GM19372 (cell line): Measurements from ENCODE around the gene DOCK10.

Experiments used
- ATAC-seq: cut with Tn5 transposase; IDR thresholded peaks from one replicate; pipeline ENCODE4 v1.9.1; 2021; ENCODE audit warnings: mild to moderate bottlenecking, low read depth, moderate library complexity; ENCODE audit not compliant: unreplicated experiment

The DOCK10 gene

GRCh38 chr2:225017098-225017685 is 25.1 kb downstream of the DOCK10 start:
- ATAC-seq: no peak

GRCh38 chr2:225013425-225014365 is 28.6 kb downstream of the DOCK10 start:
- no peak for ATAC-seq

DNA sequence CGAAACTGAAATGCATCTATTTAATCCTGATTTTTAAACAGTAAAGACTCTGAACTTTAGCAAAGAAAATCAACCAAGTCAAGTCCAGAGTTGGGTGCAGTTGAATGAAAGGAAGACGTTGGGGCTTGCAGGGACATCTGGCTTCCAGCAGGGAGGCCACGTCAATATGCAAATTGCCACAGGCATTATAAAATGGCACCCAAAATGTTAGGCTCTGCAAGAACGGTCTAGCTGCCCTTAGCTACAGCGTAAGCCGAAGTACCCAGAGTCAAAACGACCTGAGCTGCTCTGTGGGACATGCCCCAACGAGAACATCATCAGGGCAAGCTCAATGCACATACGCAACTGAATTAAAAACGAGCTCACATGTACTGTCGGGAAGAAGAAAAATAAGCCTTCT is 30.7 kb downstream of the DOCK10 start:
- no peak for ATAC-seq

DNA sequence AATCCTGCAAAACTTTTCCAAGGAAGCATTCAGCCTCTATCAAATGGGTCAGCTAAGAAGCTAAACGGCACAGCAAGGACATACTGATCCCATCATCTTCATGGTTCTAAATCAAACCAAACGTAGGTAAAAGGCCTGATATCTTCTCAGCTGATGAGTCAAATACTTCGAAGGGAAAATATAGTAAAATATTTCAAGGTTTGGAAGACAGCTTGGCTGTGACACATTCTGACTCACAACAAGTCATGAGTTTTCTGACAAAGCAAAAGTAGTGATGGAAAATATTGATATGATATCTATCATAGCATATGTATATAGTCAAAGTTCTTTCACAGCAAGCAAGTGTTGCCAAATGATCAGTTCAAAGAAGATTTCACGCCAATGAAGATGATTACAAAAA is 31.5 kb downstream of the DOCK10 start:
- no peak for ATAC-seq

DNA sequence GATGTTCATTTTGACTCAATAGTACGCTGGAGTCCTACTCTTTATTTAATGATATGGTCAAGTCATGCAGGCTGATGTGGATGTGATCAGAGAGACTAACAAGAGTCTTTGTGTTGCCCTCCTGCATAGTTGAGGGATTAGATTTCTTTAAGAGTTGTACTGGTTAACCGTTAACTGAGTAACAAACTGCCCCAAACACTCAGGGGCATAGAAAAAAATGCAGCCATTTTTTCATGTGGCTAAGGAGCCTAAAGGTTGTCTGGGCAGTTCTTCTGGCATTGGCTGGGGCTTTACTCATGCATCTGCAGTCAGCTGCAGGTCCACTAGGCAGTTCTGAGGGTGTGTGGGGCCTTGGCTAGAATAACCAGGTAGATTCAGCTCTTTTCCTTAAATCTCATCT is 32.5 kb downstream of the DOCK10 start:
- no peak for ATAC-seq

- ATAC-seq: no peak
These were observed 33.3 kb downstream of the DOCK10 start for GRCh38 chr2:225008935-225009334.

GRCh38 chr2:225008179-225008856 is 34.0 kb downstream of the DOCK10 start:
- ATAC-seq: peak; percentile 53

GRCh38 chr2:225006730-225007129 is 35.5 kb downstream of the DOCK10 start:
- ATAC-seq: no peak

DNA sequence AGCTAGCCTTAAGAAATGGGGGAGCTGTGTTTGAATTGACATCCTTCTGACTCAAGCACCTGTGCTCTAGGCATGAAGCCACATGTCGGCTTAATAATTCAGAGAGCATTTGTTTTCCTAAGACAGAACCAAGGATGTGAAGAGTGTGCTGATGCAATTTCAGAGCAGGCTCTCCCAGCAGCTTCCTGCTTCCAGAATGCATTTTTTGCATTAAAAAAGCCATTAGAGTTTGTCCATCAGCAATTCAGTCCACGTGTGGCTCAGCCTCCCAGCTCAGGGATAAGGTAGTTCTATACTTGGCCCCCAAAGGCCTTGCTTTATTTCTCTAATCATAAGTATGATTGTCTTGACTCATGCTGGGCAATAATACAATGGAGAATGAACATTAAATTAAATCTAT is 37.7 kb downstream of the DOCK10 start:
- no peak for ATAC-seq

- peak; percentile 77 for ATAC-seq
These were observed 39.6 kb downstream of the DOCK10 start for GRCh38 chr2:225002656-225003045.

- peak; percentile 55 for ATAC-seq
These were observed 40.1 kb downstream of the DOCK10 start for GRCh38 chr2:225002039-225002655.

DNA sequence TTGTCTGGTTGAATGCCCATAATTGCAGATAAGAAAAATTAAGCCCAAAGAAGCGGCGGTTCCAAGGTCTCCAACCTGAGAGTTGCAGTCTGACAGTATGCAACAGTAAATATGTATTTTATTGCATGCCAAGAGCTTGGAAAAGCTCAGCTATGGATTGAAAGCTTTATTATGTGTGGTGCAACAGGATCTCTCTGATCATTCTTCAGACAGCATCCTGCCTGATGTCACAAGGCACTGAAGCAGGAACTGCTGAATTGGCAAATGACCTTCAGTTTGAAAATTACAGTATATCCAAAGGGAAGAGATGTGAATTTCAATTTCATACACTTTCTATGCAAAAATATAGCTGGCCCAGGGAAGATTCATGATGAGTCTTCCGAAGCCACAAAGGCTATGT is 42.5 kb downstream of the DOCK10 start:
- ATAC-seq: no peak

GRCh38 chr2:224999321-224999720 is 42.9 kb downstream of the DOCK10 start:
- ATAC-seq: no peak

GRCh38 chr2:224997802-224998201 is 44.5 kb downstream of the DOCK10 start:
- ATAC-seq: no peak

GRCh38 chr2:224995419-224995818 is 46.8 kb downstream of the DOCK10 start:
- ATAC-seq: no peak

- ATAC-seq: no peak
These were observed 47.9 kb downstream of the DOCK10 start for GRCh38 chr2:224994242-224994823.

GRCh38 chr2:224990710-224991109 is 51.6 kb downstream of the DOCK10 start:
- no peak for ATAC-seq

DNA sequence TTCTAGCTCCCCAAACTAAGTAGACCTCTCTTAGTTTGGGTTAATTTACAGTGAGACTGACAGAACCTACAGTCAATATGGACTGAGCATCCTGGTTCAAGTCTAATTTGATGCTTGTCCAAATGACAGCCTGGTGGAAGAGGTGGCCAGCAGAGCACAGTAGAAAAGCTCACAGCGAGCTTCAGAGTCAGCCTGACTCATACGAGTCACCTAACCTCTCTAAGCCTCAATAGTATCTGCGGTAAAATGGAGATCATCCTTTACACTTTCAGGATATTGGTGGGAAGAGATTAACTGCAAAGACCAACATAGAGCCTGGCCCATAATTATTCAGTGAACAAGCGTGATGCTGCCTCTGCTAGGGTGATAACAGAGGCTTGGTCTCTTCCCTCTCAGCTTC is 54.5 kb downstream of the DOCK10 start:
- no peak for ATAC-seq

DNA sequence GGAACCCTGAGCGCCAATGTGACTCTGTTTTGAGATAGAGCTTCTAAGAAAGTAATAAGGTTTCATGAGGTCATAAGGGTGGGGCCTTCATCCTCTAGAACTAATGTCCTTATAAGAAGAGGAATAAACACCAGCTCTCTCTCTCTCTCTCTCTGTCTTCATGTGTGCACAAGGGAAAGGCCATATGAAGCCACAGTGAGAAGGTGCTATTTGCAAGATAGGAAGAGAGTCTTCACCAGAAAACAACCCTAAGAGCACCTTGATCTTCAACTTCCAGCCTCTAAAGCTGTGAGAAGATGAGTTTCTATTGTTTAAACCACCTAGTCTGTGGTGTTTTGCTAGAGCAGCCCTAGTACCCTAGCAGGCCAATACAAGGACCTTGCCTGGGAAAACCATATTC is 55.8 kb downstream of the DOCK10 start:
- ATAC-seq: no peak

DNA sequence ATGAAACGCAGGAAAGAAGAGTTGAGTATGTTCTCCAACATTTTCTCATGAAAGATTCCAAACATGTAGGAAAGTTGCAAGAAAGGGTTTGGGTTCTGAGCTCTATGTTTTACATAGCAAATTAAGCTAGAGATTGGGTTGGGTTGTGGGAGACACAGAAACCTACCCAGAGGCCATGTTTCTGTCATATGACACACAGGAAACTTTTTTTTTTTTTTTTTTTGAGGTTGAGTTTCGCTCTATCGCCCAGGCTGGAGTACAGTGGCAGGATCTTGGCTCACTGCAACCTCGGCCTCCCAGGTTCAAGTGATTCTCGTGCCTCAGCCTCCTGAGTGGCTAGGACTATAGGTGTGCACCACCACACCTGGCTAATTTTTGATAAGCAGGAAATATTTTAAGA is 57.6 kb downstream of the DOCK10 start:
- ATAC-seq: peak; percentile 34
